Subcutaneous adipose tissue (tissue), 4 donors: Measurements from ENCODE around the gene NRARP. TPM values are rescaled to one million over a fixed set of nuclear protein-coding genes. Genes with fewer than 3 reads are reported as not detected.

Source experiments
- CTCF ChIP-seq: fragments of 450-650 bp; IDR thresholded peaks from one replicate; pipeline ENCODE4 v1.5.1; 2016; ENCODE audit warnings: low read depth, mild to moderate bottlenecking, control low read depth, antibody characterized with exemption, moderate library complexity
- total RNA-seq, 4 donors: library from RNA; depleted of rRNA; stranded (reverse); fragments of >200 nt; gene quantifications; one replicate each; pipeline ENCODE4 v1.1.0, GENCODE V29; 2016

Gene NRARP
- total RNA-seq, 4 donors from 2014 or later: 0.51 to 11.5 (median 2.9) TPM

GRCh38 chr9:137325124-137325523 lies 23.1 kb upstream of the NRARP start:
- TF ChIP-seq CTCF: no peak

- no peak for TF ChIP-seq CTCF
Measured at GRCh38 chr9:137323531-137324331, 21.7 kb upstream of the NRARP start.

- no peak for TF ChIP-seq CTCF
Measured at GRCh38 chr9:137321726-137322361, 19.8 kb upstream of the NRARP start.

GRCh38 chr9:137320555-137321384 lies 18.7 kb upstream of the NRARP start:
- TF ChIP-seq CTCF: no peak

- TF ChIP-seq CTCF: no peak
Measured at GRCh38 chr9:137319739-137320551, 17.9 kb upstream of the NRARP start.

GRCh38 chr9:137319011-137319738 lies 17.1 kb upstream of the NRARP start:
- TF ChIP-seq CTCF: no peak
